GM19438 (cell line): ENCODE results near the gene ZPBP.
A peak's percentile ranks its signal among the peaks of the same experiment; 100 is the strongest.

ENCODE experiments used
- ATAC-seq: cut with Tn5 transposase; IDR thresholded peaks from one replicate; pipeline ENCODE4 v1.9.1; 2021; ENCODE audit warnings: low read depth; ENCODE audit not compliant: unreplicated experiment

Gene ZPBP

GRCh38 chr7:50092579-50093491 lies at the start of gene ZPBP:
ZPBP (minus strand) TSS chr7:50093246; CDS start chr7:50093194, 52 bp downstream.
- ATAC-seq, result peak; percentile 74

DNA sequence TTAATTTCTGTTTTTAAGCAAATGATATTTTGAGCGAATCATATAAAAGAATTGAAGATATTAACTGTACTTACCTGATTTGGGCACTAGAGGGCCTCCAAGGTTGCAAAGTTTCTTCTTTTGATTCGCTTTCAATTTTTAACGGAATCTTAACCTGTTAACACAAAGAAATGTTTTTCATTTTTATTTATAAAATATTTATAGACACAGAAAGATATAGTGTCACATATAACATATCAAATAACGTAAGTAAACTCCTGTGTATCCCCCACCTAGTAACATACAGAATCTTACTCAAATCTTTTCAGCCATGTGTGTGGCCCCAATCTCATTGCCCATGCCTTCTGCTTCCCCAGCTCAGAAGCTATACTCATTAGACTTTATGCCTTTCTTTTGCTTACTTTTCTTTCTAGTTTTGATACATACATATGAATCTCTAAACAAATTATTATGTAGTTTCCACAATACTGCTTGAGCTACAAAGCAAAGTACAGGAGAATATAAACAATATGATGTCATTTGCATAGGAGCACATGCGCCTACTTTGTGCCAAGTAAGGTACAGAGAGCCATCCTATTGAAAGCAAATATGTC lies 49.5 kb upstream of the ZPBP start:
- no peak for ATAC-seq

GRCh38 chr7:50141854-50142253 lies 48.8 kb upstream of the ZPBP start:
- ATAC-seq, result no peak

GRCh38 chr7:50141131-50141530 lies 48.1 kb upstream of the ZPBP start:
- ATAC-seq, result no peak

DNA sequence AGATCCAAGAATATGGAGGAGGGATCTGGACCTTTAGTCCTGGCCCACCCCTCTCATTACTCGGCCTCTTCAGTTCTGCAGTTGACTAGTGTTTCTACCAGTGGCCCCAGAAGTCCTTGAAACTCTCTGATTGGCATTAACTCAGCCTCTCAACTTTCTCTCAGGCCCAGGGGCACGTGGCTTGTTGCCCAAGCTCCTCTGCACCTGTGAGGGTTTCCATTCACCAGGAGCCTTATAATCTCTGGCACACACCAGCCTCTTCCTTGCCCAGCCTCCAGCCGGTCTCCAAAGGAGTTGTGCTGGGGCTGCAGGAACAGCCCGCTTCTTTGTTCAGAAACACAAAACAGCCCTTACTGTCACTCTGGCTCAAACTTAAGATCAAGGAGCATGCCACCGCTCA lies 47.6 kb upstream of the ZPBP start:
- ATAC-seq, result no peak

DNA sequence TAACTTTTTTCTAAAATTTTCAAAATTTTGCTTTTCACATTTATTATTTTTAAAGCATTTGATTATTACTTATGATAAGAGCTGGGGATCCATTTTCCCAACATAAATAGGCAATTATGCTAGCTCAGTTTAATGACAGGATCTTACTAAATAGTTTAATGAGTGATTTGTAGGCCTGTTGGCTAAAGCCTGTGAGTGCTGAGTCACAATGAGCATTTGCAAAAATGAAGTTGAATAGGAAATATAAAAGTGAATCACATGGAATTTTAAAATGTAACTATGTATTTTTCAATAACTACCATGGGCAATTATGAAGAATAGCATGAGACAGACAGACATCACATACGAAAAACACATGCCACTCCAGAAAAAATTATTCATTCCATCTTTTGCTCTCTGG lies 45.1 kb upstream of the ZPBP start:
- no peak for ATAC-seq

DNA sequence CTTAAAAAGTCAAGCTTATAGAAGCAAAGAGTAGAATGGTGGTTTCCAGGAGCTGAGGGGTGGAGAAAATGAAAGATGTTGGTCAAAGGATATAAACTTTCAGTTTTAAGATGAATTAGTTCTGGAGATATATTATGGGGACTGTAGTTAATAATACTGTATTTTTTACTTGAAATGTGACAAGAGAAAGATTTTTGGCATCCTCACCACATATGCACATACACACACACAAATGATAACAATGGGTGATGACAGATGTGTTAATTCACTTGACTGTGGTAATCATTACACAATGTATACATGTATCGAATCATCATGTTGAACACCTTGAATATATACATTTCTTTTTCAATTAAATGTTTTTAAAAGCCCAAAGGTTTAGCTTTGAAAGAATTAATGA lies 32.7 kb upstream of the ZPBP start:
- ATAC-seq, result no peak

- ATAC-seq, result peak; percentile 59
Observed at GRCh38 chr7:50121286-50121685, 28.2 kb upstream of the ZPBP start.

GRCh38 chr7:50119815-50120637 lies 27.0 kb upstream of the ZPBP start:
- no peak for ATAC-seq

DNA sequence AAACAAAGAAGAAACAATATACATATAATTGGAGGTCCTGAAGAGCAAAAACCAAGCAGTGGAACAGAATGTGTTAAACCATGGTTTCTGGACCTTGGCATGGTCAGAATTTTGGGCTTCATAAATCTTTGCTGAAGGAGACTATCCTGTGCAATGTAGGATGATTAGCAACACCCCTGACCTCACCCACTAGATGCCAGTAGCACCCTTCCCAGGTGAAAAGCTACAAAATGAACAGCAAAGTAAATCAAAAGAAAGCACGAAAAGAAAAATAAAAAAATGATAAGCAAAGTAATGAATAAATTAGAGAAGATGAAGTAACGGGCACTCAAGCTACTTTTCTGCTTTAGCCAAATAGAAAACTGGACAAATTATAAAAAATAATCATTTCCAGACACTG lies 19.2 kb upstream of the ZPBP start:
- ATAC-seq, result no peak

DNA sequence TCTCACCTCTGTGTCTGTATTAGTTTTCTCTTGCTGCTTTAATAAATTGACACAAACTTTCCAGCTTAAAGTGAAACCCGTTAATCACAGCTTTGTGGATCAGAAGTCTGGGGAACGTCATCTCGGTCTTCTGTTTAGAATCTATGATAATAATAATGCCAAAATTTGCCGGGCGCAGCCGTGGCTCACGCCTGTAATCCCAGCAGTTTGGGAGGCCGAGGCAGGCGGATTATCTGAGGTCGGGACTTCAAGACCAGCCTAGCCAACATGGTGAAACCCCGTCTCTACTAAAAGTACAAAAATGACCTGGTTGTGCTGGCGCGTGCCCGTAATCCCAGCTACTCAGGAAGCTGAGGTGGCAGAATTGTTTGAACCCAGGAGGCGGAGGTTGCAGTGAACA lies 8.8 kb upstream of the ZPBP start:
- ATAC-seq, result no peak

DNA sequence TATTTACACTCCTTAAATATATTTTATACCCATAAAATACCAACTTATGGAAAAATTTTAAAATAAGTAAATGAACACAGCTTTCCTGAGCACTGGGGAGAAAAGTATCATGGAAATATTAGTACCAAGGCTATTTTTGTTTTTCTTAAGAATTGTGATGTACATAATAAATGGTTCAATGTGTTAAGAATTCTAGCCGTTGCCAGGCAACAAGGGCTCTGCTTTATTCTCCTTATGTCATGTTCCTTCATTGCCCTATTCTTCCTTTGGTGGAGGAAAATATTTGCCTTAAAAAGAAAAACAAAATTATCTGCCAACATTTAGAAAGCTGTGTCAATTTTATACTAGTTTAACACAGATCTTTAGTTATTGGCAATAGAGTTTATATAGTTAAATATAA lies 2.6 kb upstream of the ZPBP start:
- no peak for ATAC-seq

GRCh38 chr7:50088463-50089129 lies 4.5 kb downstream of the ZPBP start:
- ATAC-seq, result no peak

DNA sequence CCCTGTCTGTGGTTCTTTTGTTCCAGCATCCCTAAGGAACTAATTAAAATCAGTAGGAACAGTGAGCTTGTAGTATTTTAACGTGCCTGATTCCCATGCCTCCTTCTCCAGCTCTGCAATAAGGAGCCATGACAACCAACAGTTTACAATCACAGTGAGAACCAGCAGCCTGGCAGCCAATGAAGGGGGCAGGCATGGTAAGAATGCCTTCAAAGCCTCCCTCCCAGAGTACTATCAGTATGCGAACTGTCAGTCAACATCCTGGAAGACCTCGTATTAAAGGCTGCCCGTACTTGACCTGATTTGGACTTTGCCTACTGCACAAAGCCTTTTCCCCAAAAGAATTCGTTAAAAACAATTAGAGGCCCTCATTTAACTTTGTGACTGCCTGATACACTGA lies 7.7 kb downstream of the ZPBP start:
- ATAC-seq, result no peak

GRCh38 chr7:50073093-50073492 lies 20.0 kb downstream of the ZPBP start:
- no peak for ATAC-seq

DNA sequence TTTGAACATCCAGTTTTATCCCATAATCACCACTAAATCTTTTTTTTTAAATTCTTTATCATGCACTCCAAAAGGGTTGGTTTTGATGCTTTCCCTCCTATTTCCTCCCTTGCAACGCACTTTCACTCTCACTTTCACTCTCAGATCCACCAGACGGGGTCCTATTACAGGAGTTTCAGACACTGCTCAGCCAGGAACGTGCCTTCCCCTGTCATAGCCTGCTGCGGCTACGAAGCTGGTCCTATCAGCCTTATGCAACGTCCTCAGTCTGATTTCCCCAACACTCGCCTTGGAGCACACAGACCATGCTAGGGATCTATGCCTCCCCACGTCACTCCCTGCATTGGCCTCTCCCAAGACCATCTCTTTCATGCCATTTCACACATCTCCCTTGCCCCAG lies 23.4 kb downstream of the ZPBP start:
- ATAC-seq, result peak; percentile 71

- peak; percentile 61 for ATAC-seq
Observed at GRCh38 chr7:50068850-50069551, 24.0 kb downstream of the ZPBP start.

- ATAC-seq, result no peak
Observed at GRCh38 chr7:50068026-50068425, 25.0 kb downstream of the ZPBP start.

DNA sequence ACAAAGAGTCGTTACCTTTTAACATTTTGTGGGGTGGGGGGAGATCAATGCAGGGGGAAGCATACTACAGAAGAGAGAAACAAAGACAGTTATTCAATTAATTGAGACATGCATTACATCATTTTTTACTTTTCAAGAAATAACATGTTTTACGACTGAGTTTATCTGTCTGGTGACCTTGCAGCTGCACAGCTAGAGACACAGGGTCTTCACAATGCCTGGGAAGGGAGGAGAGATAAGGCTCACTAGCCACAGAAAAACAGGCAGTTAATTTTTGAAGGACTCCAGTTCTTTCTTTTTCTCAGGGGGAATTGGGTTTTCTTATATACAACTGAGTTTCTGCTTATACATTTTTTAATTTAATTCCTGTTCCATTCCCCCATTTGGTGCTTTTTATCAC lies 30.1 kb downstream of the ZPBP start:
- ATAC-seq, result no peak

DNA sequence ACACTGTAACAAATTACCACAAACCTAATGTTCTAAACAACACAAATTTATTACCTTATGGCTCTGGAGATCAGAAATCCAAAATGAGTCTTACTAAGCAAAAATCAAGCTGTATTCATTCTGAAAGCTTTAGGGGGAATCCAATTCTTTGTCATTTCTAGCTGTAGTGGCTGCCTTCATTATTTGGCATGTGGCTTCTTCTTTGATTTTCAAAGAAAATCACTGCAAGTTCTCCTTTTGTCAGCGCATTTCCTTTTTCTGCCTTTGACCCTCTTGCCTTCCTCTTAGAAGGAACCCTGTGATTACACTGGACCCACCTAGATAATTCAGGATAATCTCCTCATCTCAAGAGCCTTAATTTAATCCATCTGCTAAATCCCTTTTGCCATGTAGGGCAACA lies 36.9 kb downstream of the ZPBP start:
- ATAC-seq, result no peak
